Gastroesophageal sphincter (tissue), 3 donors: ENCODE measurements around the gene ECSIT.

Experiments used
- EP300 ChIP-seq: sonication (generic); formaldehyde crosslinking; IDR thresholded peaks from one replicate; pipeline ENCODE4 v1.6.1; 2017; ENCODE audit warnings: antibody characterized with exemption, mild to moderate bottlenecking
- POLR2AphosphoS5 ChIP-seq: sonication (generic); formaldehyde crosslinking; IDR thresholded peaks from one replicate; pipeline ENCODE4 v1.6.1; 2017; ENCODE audit warnings: antibody characterized with exemption
- TF ChIP-seq, protein P1 (sequence below), 4 experiments: fragments of 200-600 bp in 2 of 4; fragments of 450-650 bp in 2 of 4; sonication (generic) in 1 of 4; IDR thresholded peaks; one replicate each; pipeline ENCODE4 v1.5.1; 2017 to 2019; ENCODE audit warnings: antibody characterized with exemption in 4 of 4, mild to moderate bottlenecking in 2 of 4, moderate library complexity in 2 of 4

DNA sequence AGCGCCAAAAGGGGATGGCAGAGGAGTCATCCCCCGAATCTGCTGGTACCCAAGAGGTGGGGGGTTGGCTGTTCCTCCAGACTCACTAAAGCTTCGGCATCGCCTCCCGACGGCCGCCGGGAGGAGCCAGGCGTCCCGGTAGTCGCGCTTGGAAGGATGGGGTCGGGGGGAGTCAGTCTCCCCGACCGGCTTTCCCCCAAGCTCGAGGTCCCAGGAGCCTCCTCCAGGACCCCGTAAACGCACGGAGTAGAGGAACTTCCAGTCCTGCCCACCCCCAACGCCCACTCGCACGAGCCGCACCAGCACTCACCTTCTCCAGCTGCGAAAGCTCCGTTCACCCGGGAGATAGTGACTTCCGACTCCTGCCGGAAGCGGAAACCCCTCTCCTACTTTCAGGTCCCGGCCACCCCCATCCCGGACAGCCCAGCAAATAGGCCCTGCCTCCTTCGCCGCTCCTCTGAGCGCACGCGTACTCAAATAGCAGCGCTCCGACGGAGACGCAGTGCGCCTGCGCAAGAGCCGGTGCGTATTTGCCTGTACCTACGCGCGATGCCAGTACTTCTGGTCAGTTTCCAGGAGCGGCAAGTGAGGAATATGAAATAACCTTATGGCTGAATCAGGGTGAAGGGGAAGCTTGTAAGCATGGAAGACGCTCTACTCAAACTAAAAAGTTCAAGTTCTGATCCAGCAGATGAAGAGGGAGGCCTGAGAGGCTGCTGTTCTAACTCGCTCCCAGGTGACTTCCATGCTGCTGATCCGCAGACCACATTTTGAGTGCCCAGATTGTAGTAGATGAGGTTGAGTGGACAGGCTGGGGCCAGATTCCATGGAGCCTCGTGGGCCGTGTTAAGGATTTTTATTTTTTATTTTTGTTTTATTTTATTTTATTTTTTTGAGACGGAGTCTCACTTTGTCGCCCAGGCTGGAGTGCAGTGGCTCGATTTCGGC lies 30.2 kb upstream of the ECSIT start, which contains the start of gene ELOF1:
- peak; percentile 85 for TF ChIP-seq POLR2AphosphoS5
- TF ChIP-seq, protein P1, sequence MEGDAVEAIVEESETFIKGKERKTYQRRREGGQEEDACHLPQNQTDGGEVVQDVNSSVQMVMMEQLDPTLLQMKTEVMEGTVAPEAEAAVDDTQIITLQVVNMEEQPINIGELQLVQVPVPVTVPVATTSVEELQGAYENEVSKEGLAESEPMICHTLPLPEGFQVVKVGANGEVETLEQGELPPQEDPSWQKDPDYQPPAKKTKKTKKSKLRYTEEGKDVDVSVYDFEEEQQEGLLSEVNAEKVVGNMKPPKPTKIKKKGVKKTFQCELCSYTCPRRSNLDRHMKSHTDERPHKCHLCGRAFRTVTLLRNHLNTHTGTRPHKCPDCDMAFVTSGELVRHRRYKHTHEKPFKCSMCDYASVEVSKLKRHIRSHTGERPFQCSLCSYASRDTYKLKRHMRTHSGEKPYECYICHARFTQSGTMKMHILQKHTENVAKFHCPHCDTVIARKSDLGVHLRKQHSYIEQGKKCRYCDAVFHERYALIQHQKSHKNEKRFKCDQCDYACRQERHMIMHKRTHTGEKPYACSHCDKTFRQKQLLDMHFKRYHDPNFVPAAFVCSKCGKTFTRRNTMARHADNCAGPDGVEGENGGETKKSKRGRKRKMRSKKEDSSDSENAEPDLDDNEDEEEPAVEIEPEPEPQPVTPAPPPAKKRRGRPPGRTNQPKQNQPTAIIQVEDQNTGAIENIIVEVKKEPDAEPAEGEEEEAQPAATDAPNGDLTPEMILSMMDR (IDR thresholded peaks at IDR 0.05) = peak in 2 of 4 experiments; percentile 15 to 41
- TF ChIP-seq EP300 = no peak
